Pulmonary artery endothelial cell (primary cell): Measurements from ENCODE around the gene BTNL8. TPM values are rescaled to one million over a fixed set of nuclear protein-coding genes. Genes with fewer than 3 reads are reported as not detected.
"Not testable (repeated sequence)": the region's sequence is repeated elsewhere in the genome, so short reads cannot be mapped to it uniquely, and the experiment has no call there.

ENCODE experiments used
- DNase-seq: peaks from one replicate; pipeline ENCODE4 v3.0.0-alpha.2; 2011; ENCODE audit warnings: low read depth, low spot score
- total RNA-seq: library from RNA; depleted of rRNA; stranded (reverse); fragments of >200 nt; gene quantifications from 2 replicates; pipeline ENCODE4 v1.2.3, GENCODE V29; 2014

The BTNL8 gene
- total RNA-seq, 1 donor from 2014 or later, result not detected

DNA sequence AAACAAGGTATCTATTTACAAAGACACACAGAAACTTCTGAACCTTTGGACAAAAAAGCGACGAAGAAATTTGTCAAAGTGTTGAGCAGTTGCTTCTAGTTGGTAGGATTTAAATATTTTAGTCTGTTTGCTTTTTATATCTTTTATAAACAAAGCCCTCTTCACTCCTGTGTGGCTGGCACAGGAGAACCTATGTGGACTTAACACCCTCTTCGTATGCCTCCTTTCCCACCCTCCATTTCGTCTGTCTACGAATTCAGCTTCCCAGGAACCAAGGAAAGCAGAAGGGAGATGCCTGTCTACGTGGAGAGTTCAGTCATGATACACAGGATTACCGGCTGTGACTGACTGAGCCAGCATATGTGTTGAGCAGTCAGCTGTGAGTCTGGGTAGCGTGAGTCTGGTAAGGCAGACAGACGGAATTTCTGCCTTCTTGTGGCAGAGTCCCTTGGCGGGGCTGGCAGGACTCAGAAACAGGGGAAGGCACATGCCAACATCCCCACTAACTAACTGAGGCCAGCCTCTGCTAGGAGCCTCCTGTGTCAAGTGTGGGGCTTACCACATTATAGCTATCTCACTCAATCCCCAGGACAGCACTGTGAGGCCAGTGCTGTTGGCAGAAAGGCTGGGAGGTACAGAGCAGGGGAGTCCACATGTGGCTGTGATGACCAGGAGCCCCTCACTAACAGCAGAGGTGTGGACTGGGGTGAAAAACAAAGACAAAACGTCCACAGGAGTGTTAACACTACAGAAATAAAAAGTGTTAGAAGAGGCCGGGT lies 24.0 kb upstream of the BTNL8 start:
- DNase-seq, result no peak

DNA sequence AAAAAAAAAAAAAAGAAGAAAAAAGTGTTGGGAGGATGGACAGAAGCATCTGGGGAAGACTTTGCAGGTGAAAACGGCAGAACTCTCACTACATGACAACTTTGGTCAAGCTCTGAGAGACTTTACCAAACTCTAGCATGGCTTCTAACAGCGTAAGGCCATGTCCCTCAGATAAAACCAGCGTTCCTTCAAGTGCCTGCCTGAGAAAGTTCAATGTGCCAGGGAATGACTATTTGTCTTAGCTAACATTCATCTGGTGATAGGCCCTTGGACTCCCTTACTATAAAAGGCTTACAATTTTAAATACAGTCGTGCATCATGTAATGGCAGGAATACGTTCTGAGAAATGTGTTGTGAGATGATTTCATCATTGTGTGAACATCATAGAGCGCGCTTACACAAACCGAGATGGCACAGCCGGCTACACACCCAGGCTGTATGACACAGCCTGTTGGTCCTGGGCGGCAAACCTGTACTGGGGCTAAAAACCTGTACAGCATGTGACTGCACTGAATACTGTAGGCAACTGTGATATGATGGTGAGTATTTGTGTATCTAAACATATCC lies 23.0 kb upstream of the BTNL8 start:
- DNase-seq, result no peak

DNA sequence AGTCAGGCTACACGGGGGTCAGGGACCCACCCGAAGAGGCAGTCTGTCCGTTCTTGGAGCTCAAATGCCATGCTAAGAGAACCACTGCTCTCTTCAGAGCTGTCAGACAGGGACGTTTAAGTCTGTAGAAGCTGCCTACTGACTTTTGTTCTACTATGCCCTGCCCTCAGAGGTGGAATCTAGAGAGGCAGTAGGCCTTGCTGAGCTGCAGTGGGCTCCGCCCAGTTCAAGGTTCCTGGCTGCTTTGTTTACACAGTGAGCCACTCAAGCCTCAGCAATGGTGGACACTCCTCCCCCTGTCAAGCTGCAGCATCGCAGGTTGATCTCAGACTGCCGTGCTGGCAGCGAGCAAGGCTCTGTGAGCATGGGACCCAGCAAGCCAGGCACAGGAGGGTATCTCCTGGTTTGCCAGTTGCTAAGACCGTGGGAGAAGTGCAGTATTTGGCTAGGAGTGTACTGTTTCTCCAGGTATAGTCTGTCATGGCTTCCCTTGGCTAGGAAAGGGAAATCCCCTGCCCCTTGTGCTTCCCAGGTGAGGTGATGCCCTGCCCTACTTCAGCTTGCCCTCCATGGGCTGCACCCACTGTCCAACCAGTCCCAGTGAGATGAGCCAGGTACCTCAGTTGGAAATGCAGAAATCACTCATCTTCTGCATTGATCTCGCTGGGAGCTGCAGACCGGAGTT lies 13.0 kb upstream of the BTNL8 start:
- DNase-seq, result not testable (repeated sequence)

DNA sequence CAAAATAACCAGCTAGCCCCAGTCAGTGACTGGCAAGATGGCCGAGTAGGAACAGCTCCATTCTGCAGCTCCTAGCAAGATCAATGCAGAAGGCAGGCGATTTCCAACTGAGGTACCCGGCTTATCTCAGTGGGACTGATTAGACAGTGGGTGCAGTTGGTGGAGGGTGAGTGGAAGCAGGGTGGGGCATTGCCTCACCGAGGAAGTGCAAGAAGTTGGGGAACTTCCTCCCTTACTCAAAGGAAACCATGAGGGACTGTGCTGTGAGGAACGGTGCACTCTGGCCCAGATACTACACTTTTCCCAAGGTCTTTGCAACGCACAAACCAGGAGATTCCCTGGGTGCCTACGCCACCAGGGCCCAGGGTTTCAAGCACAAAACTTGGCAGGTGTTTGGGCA lies 9.6 kb upstream of the BTNL8 start:
- DNase-seq, result no peak

DNA sequence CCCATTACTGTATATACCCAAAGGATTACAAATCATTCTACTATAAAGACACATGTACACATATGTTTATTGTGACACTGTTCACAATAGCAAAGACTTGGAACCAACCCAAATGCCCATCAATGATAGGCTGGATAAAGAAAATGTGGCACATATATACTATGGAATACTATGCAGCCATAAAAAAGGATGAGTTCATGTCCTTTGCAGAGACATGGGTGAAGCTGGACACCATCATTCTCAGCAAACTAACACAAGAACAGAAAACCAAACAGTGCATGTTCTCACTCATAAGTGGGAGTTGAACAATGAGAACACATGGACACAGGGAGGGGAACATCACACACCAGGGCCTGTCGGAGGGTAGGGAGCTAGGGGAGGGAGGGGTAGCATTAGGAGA lies 3.6 kb upstream of the BTNL8 start:
- DNase-seq, result not testable (repeated sequence)

DNA sequence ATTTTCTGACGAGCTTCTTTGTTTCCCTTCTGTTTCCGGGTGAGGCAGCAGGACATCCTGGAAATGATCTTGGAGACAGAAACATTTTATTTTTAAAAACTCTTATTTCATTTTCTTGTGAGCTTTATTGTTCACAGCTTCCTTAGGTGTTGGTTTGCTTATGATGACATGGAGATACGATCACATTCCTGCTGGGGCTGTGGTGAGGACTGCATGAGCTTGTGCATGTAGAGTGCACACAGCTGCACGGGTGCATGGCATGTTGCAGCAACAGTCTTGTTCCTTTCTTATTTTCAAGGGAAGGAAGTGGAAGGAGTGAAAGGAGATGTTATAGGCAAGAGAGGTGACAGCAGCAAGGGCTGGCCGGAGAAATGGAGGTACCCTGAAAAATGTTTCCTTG lies 1.2 kb downstream of the BTNL8 start:
- no peak for DNase-seq

DNA sequence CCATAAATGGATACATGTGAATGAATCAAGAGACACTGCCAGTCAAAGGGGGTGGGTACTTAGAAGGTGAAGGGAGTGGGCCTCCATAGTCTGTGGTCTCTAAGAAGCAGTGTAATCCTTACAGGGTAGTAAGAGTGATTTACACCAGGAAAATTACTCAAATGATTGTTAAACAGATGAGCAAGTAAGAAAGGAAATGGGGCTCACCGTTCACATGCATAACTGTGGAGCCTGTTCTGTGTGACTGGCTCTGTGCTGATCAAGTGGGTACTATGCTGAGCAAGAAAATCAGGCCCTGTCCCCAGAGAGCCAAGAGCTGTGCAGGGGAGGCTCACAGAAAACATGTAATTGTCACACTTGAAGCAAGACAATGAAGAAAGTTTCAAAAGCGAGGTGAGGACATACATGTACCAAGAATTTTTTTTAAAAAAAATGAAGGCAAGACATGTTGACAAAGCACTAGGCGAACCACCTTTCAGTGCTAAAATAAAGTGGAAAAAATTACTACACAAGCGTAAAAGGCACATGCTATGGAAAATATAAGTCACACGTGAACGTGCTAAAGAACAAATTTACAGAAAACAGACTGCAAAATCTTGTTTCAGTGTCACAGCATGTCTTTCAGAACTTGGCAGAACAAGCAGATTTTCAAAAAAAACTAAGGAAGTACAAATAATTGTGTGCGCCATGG lies 2.5 kb downstream of the BTNL8 start:
- DNase-seq, result no peak

DNA sequence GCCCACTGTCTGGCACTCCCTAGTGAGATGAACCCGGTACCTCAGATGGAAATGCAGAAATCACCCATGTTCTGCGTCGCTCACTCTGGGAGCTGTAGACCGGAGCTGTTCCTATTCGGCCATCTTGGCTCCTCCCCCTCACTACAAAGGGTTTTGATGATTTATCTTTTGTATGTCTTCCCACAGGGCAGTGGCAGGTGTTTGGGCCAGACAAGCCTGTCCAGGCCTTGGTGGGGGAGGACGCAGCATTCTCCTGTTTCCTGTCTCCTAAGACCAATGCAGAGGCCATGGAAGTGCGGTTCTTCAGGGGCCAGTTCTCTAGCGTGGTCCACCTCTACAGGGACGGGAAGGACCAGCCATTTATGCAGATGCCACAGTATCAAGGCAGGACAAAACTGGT lies 9.4 kb downstream of the BTNL8 start:
- DNase-seq, result no peak

DNA sequence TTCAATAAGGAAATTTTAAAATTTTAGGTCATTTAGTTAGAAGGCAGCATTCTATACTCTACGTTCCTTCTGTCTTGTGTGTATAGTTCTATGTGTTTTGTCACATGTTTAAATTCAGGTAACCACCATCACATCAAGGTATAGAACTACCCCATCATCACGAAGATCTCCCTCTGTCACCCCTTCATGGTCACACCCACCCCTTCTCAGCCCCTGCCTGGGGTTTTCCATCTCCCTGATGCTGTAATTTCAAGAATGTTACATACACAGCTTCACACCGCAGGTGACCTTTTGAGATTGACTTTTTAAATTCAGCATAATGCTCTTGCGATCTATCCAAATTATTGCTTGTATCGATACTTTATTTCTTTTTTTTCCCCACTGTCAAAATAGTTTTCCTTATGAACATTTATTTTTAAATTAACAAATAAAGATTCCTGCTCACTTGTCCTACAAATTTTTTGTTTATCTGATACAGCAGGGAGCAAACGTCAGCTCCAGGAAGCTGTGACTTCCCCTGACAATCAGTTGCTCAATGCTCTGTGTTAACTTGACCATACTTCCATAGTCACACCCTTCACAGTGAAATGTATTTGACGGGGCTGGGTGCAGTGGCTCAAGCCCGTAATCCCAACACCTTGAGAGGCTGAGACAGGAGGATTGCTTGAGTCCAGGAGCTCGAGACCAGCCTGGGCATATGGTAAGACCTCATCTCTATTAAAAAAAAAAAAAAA lies 10.2 kb downstream of the BTNL8 start:
- DNase-seq, result no peak

DNA sequence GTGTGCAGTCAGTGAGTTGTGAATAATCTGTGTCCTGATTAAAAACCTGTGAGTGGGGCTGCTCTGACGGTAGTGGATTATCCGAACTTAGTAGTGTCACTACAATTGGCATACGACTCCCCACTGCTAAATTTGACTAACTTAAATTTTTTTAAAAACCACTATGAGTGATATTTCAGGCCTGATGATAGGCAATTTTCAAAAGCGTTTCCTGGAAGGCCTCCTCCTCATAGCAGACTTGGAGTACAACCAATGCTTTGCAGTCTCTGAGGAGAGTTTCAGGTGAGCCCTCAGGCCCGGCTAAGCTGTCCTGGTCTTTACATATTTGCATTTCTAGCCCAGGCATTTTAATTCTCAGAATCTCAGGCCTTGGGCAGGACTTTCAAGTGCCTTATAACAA lies 10.8 kb downstream of the BTNL8 start:
- no peak for DNase-seq

DNA sequence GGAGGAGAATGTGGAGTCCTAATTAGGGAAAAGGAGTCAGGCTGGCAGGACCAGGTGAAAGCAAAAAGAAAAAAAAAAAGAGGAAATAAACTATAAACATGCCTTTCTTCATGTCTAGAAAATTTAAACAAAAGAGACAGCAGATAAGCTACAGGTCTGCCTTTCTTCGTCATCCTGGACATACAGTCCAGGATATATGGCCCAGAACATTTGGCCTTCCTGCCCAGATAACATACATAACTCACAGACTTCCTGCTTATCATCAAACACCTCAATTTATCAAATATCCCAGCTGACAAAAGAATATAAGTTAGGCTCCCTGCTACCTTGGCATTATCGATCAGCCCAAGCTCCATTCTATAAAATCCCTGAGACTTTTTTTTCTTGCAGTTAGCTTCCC lies 11.2 kb downstream of the BTNL8 start:
- no peak for DNase-seq

DNA sequence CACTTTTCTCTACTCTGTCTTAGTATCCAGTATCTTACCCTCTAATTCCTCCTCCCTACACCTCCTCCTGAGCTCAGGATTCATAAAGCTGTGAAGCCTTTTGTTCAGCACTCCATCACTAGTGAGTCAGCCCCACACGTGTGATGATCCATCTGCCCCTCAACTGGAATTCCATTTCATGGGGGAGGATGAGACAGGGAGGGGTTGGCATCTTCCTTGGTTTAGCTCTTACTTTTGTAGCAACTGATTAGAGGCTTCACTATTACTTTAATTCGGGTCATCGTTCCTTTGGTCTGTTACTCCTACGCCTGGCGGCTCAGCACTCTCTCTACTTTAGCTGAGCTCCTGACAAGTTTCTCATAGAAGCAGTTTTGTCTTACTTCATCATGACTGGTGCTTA lies 11.8 kb downstream of the BTNL8 start:
- no peak for DNase-seq

DNA sequence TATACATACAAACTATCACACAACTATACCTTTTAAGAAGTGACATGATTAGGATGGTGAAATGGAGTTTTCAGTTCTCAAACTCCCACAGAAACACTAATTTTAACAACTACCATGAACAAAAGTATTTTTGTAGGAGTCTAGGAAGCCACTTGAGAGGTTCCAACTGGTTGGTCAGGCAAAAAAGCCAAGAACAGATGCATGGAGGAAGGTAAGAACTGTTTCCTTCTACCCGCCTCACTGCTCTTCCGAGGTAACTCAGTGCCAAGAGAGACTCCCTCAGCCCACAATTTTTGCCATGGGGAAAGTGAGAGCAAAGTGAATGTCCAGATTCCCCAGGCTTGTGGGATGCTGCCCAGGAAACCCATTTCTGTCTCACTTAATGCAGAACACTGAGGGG lies 15.7 kb downstream of the BTNL8 start:
- no peak for DNase-seq

DNA sequence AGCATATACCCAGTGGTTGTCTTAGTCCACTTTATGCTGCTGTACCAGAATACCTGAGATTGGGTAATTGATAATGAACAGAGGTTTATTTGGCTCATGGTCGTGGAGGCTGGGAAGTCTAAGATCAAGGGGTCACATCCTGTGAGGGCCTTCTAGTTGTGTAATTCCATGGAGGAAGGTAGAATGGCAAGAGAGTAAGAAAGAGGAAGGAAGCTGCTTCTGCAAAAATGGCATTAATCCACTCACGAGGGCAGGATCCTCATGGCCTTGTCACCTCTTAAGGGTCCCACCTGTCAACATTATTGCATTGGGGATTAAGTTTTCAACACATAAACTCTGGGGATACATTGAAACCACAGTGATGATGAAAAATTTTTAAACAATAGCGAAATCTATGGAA lies 17.0 kb downstream of the BTNL8 start:
- no peak for DNase-seq

DNA sequence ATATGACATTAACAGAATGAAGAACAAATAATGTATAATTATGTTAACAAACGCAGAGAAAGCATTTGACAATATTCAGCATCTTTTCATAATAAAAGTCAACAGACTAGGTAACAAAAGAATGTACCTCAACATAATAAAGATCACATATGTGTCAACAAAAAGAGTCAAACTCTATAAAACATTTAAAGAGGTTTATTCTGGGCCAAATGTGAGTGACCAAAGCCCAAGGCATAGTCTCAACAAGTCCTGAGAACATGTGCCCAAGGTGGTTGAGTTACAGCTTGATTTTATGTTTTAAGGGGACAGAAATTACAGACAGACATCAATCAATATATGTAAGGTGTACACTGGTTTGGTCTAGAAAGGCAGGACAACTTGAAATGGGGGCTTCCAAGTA lies 19.4 kb downstream of the BTNL8 start:
- no peak for DNase-seq

DNA sequence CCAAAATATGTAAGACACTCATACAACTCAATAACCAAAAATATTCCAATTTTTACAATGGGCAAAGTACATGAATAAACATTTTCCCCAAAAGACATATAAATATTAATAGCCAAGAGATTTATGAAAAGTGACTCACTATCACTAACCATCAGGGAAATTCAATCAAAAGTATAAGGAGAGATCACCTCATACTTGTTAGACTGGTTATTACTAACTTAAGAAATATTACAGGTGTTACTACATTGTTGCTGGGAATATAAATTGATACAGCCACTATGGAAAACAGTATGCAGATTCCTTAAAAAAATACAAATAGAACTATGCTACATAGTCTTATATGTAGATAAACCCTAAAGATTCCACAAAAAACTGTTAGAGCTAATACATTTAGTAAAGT lies 21.8 kb downstream of the BTNL8 start:
- no peak for DNase-seq

DNA sequence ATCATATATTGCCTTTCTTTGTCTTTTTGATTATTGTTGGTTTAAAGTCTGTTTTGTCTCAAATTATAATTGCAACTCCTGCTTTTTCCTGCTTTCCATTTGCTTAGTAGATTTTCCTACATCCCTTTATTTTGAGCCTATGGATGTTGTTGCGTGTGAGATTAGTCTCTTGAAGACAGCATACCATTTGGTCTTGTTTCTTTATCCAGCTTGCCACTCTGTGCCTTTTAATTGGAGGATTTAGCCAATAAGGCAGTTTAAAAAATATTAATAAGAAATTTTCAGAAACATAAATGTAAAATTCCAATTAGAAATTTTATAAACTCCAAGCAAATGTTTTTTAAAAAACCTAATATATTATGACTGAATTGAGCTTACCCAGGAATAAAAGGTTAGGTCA lies 24.0 kb downstream of the BTNL8 start:
- no peak for DNase-seq

DNA sequence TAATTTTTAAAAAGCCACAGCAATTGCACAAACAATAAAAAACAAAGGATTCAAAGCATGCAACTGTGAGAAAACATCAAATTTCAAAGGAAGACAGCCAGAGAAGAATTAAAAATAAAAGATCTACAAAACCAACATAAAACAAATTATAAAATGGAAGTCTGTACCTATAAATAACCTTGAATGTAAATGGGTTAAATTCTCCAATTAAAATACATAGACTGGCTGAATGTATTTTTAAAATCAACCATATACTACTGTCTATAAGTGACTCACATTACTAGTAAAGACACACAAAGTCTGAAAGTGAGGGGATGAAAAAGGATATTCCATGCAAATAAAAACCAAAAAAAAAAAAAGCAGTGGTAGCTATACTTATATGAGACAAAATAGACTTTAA lies 33.7 kb downstream of the BTNL8 start:
- DNase-seq, result no peak

DNA sequence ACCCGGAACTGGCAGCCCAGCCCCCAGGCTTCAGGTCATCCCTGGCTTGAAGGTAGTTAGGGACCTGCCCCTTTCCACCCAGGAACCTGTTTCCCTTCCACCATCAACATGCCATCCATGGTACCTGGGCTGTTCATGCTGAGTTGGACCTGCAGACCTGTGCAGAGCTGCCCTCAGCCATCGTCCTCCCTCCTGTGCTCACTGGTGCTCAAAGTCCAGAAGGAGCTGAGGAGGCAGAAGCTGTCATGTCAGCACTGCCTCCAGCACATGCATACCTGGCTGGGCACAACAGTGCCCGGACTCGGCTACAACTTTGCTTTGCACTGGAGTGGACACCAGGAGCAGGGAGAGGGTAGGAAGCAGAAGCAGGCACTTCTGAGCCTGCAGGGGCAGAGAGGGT lies 36.2 kb downstream of the BTNL8 start:
- DNase-seq, result no peak

DNA sequence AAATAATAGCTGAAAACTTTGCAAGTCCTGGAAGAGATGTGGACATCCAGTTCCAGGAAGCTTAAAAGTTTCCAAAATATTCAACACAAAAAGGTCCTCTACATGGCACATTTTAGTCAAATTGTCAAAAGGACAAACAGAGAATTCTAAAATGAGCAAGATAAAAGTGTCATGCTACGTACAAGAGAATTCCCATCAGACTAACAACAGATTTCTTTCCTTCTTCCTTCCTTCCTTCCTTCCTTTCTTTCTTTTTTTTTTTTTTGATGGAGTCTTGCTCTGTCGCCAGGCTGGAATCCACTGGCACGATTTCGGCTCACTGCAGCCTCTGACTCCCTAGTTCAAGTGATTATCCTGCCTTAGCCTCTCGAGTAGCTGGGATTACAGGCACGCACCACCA lies 39.3 kb downstream of the BTNL8 start:
- DNase-seq, result no peak

DNA sequence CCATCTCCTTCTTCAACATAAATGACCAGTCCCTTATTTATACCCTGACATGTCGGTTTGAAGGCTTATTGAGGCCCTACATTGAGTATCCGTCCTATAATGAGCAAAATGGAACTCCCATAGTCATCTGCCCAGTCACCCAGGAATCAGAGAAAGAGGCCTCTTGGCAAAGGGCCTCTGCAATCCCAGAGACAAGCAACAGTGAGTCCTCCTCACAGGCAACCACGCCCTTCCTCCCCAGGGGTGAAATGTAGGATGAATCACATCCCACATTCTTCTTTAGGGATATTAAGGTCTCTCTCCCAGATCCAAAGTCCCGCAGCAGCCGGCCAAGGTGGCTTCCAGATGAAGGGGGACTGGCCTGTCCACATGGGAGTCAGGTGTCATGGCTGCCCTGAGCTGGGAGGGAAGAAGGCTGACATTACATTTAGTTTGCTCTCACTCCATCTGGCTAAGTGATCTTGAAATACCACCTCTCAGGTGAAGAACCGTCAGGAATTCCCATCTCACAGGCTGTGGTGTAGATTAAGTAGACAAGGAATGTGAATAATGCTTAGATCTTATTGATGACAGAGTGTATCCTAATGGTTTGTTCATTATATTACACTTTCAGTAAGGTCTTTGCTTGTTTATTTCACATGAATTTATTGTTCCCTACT lies 51.5 kb downstream of the BTNL8 start:
- no peak for DNase-seq
